Endothelial cell of umbilical vein (primary cell): Measurements from ENCODE around the gene GRM4. TPM values are rescaled to one million over a fixed set of nuclear protein-coding genes. Genes with fewer than 3 reads are reported as not detected.

ENCODE experiments used
- BruUV-seq: library from RNA; stranded (reverse); fragments of 400-500 nt; replicated peaks from 2 replicates; lab custom pipeline; 2021; lab: Mats Ljungman, UMichigan
- CTCF ChIA-PET: fragments of 300-600, 350-600 bp; sonication (Branson Sonifier 250); formaldehyde crosslinking; loops from one replicate; lab custom pipeline; 2021; ENCODE audit warnings: antibody characterized with exemption, inconsistent platforms; lab: Charles Lee
- POLR2A ChIA-PET: fragments of 300-600, 350-600 bp; sonication (Branson Sonifier 250); formaldehyde crosslinking; loops from one replicate; lab custom pipeline; 2021; ENCODE audit warnings: antibody characterized with exemption, inconsistent platforms; lab: Charles Lee
- DNase-seq: peaks from one replicate; pipeline ENCODE4 v3.0.0-alpha.2; 2011; ENCODE audit warnings: low read depth, low spot score
- FAIRE-seq: peaks from 2 replicates; lab custom pipeline; 2011; peaks lifted over from hg19 to GRCh38; lab: Jason Lieb, UNC
- H2AFZ ChIP-seq: 2 replicates; pipeline ENCODE4 v1.6.0; 2012; ENCODE audit warnings: low read depth, low read length, control low read depth, inconsistent platforms
- H3K27ac ChIP-seq: 2 replicates; pipeline ENCODE4 v1.5.1; 2011; ENCODE audit warnings: low read depth, mild to moderate bottlenecking, control low read depth, low read length, moderate library complexity; ENCODE audit not compliant: insufficient read depth
- H3K27me3 ChIP-seq, 2 experiments: 2 replicates each; pipeline versions ENCODE4 v1.6.0 to v1.6.1; 2011; ENCODE audit warnings: low read length in 2 of 2, mixed read lengths in 1 of 2; ENCODE audit not compliant: control insufficient read depth in 2 of 2, insufficient read depth in 2 of 2
- H3K36me3 ChIP-seq, 2 experiments: 2 replicates in 1 of 2; 3 replicates in 1 of 2; pipeline ENCODE4 v1.5.1; 2011; ENCODE audit warnings: low read length in 2 of 2, mild to moderate bottlenecking in 1 of 2, moderate library complexity in 1 of 2; ENCODE audit not compliant: control insufficient read depth in 2 of 2, insufficient read depth in 2 of 2; ENCODE audit errors: extremely low read depth in 1 of 2
- H3K4me1 ChIP-seq: 3 replicates; pipeline ENCODE4 v1.5.1; 2011; ENCODE audit warnings: mild to moderate bottlenecking, low read length; ENCODE audit not compliant: control insufficient read depth, insufficient read depth; ENCODE audit errors: extremely low read depth
- H3K4me2 ChIP-seq: 2 replicates; pipeline ENCODE4 v1.6.1; 2011; ENCODE audit warnings: low read length, control low read depth, mixed read lengths; ENCODE audit not compliant: insufficient read depth
- H3K4me3 ChIP-seq, 3 experiments: fragments of 200-600 bp in 1 of 3; sonication (generic), shearing (Covaris generic) in 1 of 3; replicated peaks in 1 of 3; 2 replicates each; pipeline ENCODE4 v1.5.1; 2011 to 2016; ENCODE audit warnings: control low read depth in 3 of 3, low read length in 3 of 3, mild to moderate bottlenecking in 2 of 3, inconsistent platforms in 1 of 3, low read depth in 1 of 3, moderate library complexity in 1 of 3; ENCODE audit not compliant: insufficient read depth in 1 of 3
- H3K79me2 ChIP-seq: 2 replicates; pipeline ENCODE4 v1.6.0; 2012; ENCODE audit warnings: low read length, inconsistent platforms; ENCODE audit not compliant: control insufficient read depth, insufficient read depth
- H3K9ac ChIP-seq: replicated peaks from 2 replicates; pipeline ENCODE3; 2011; ENCODE audit warnings: low read length, control low read depth; ENCODE audit not compliant: insufficient read depth; ENCODE audit errors: extremely low read depth
- H3K9me1 ChIP-seq: replicated peaks from 3 replicates; pipeline ENCODE4 v1.6.0; 2011; ENCODE audit warnings: mild to moderate bottlenecking, low read length; ENCODE audit not compliant: control insufficient read depth, insufficient read depth; ENCODE audit errors: extremely low read depth
- H3K9me3 ChIP-seq: replicated peaks from 2 replicates; pipeline ENCODE4 v1.5.1; 2012; ENCODE audit warnings: low read length, inconsistent platforms; ENCODE audit not compliant: control insufficient read depth, insufficient read depth
- H4K20me1 ChIP-seq: replicated peaks from 2 replicates; pipeline ENCODE3; 2011; ENCODE audit warnings: mild to moderate bottlenecking, low read length; ENCODE audit not compliant: control insufficient read depth, insufficient read depth; ENCODE audit errors: extremely low read depth
- CTCF ChIP-seq, 2 donors: IDR thresholded peaks; 1 replicate in 1 of 2; 2 replicates in 1 of 2; pipeline ENCODE4 v1.5.1; 2011; ENCODE audit warnings: low read length in 2 of 2, mild to moderate bottlenecking in 2 of 2, moderate library complexity in 2 of 2, control low read depth in 1 of 2, inconsistent platforms in 1 of 2, low read depth in 1 of 2; ENCODE audit not compliant: insufficient read depth in 1 of 2; ENCODE audit errors: extremely low read depth in 1 of 2
- EZH2 ChIP-seq: IDR thresholded peaks from 2 replicates; pipeline ENCODE4 v1.6.1; 2012; ENCODE audit warnings: borderline replicate concordance, low read depth, mild to moderate bottlenecking, moderate library complexity, low read length, inconsistent platforms; ENCODE audit not compliant: severe bottlenecking
- FOS ChIP-seq: IDR thresholded peaks from 2 replicates; pipeline ENCODE4 v1.6.1; 2011; ENCODE audit warnings: mild to moderate bottlenecking, low read length, moderate library complexity, borderline replicate concordance; ENCODE audit not compliant: insufficient read depth
- GATA2 ChIP-seq: IDR thresholded peaks from 2 replicates; pipeline ENCODE4 v1.7.0; 2011; ENCODE audit warnings: low read depth, mild to moderate bottlenecking, moderate library complexity, mixed read lengths, low read length; ENCODE audit not compliant: insufficient read length, insufficient read depth
- JUN ChIP-seq: IDR thresholded peaks from 2 replicates; pipeline ENCODE4 v1.6.1; 2011; ENCODE audit warnings: borderline replicate concordance, low read depth; ENCODE audit not compliant: insufficient read length, insufficient read depth
- MAX ChIP-seq: IDR thresholded peaks from 2 replicates; pipeline ENCODE4 v1.6.1; 2011; ENCODE audit not compliant: insufficient read depth, insufficient read length
- POLR2A ChIP-seq: IDR thresholded peaks from 2 replicates; pipeline ENCODE4 v1.6.1; 2012; ENCODE audit warnings: low read depth, mild to moderate bottlenecking, control low read depth, low read length
- dilution Hi-C: fragments of 300-500 bp; cut with MboI; formaldehyde crosslinking; loops from one replicate; pipeline ENCODE4 v1.15.0; 2019; ENCODE audit warnings: low sequenced_read_pairs; ENCODE audit not compliant: extremely low pct_ligation_motif_present
- intact Hi-C: fragments of 100-400 bp; cut with micrococcal nuclease; formaldehyde crosslinking; loops from one replicate; pipeline ENCODE4 v1.10.0; 2022
- polyA plus RNA-seq, 4 experiments: library from polyadenylated mRNA; depleted of rRNA in 3 of 4; stranded (reverse) in 3 of 4; unstranded in 1 of 4; fragments of >200 nt; gene quantifications; 2 replicates each; pipeline versions ENCODE4 v1.2.1 to v1.2.3, GENCODE V29; 2011 to 2012; ENCODE audit warnings: missing spikeins in 1 of 4
- total RNA-seq: library from RNA; stranded (reverse); gene quantifications from 2 replicates; pipeline ENCODE4 v1.2.3, GENCODE V29; 2021

The GRM4 gene
- total and polyA plus RNA-seq, 2 donors (not counting 3 experiments of a cell fraction or from before 2014, with no cell fraction given) = 0.03 TPM; not detected in 1

GRCh38 chr6:34011264-34011663 lies 134.6 kb downstream of the GRM4 start:
- no TSS peak for BruUV-seq
- no peak overlapping the region for H3K4me3 ChIP-seq

More at GRCh38 chr6:34011264-34011663, 134.6 kb downstream of the GRM4 start:
- H3K36me3 ChIP-seq = no peaks in the 10 kb centered on the region
- intact Hi-C loops = no loop called here
- ChIA-PET POLR2A (no interaction called here), CTCF (interaction anchor here (1.8 kb wide), 1 partner anchor 17 kb away, joined by 4 read pairs; no protein-coding TSS in a partner anchor)
- no peaks in the 10 kb centered on the region for H3K4me1 ChIP-seq
- no peaks in the 10 kb centered on the region for H3K9me3 ChIP-seq
- H4K20me1 ChIP-seq = no peaks in the 10 kb centered on the region
- dilution Hi-C loops = no loop called here
- TF ChIP-seq CTCF (IDR thresholded peaks at IDR 0.05; ENCODE audit: extremely low read depth in 1 of 2, insufficient read depth in 1 of 2, low read depth in 1 of 2, low read length in 2 of 2) = no peak
- no peak for TF ChIP-seq FOS
- TF ChIP-seq EZH2 = no peak
- no peak for TF ChIP-seq MAX
- TF ChIP-seq JUN = no peak
- no peak for TF ChIP-seq POLR2A
- no peak for TF ChIP-seq GATA2
- no peak overlapping the region for H3K27ac ChIP-seq
- no peak overlapping the region for H3K4me2 ChIP-seq
- no peak overlapping the region for H2AFZ ChIP-seq
- H3K27me3 ChIP-seq = peaks cover 0 to 4% of the 10 kb centered on the region in 2 experiments
- no peaks in the 10 kb centered on the region for H3K9me1 ChIP-seq
- FAIRE-seq = no peak
- no peak overlapping the region for H3K9ac ChIP-seq
- no peak for DNase-seq
- H3K79me2 ChIP-seq = no peaks in the 10 kb centered on the region
